ENCODE measurements around the gene SDCBP2. TPM values are rescaled to one million over a fixed set of nuclear protein-coding genes. Genes with fewer than 3 reads are reported as not detected.

The SDCBP2 gene
- total RNA-seq, 1 experiment from 2014 or later, result 1.9 TPM

DNA sequence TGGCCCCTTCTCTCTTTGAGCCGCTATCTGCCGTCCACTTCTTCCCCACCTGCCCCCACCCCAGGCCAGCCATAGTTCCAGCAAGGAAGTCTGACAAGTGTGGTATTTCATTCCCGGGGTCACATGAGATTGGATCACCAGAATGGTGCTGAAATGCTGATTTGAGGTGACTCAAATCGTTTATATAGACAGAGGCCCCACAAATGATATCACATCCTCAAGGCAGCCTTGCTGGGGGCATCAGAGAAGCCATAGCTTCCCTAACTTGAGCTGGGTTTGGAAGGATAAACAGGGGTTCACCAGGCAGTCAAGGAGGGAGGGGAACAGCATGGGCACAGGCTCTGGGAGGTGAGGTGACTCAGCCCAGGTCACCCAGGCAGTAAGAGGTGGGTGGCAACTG, 9.9 kb downstream of the SDCBP2 start:
- no peaks in the 10 kb centered on the region for H4K20me1 ChIP-seq (ENCODE audit: control insufficient read depth, insufficient read depth, insufficient read length)
- no peak overlapping the region for H2AFZ ChIP-seq (ENCODE audit: low read length)
- Mint-ChIP-seq H3K4me3 (no peak overlapping the region), H3K27ac (no peak overlapping the region), H3K27me3 (ENCODE audit: low read depth) (peaks cover 29% of the 10 kb centered on the region), H3K4me1 (no peaks in the 10 kb centered on the region), H3K9me3 (no peaks in the 10 kb centered on the region), H3K36me3 (ENCODE audit: insufficient read depth in 1 of 3, low read depth in 3 of 3) (no peaks in the 10 kb centered on the region)
- no peaks in the 10 kb centered on the region for H3K79me1 ChIP-seq (ENCODE audit: insufficient read depth, low read depth, low read length, poor library complexity, severe bottlenecking)
- no peak overlapping the region for H3T11ph ChIP-seq (ENCODE audit: low read length)
- H2BK5ac ChIP-seq (ENCODE audit: insufficient read length, low read length), result no peak overlapping the region
- H2BK15ac ChIP-seq (ENCODE audit: low read depth, low read length), result no peak overlapping the region
- H2BK12ac ChIP-seq (ENCODE audit: insufficient read length, low read depth, low read length), result no peak overlapping the region
- H2AK5ac ChIP-seq (ENCODE audit: insufficient read length, low read length), result no peak overlapping the region
- H2BK20ac ChIP-seq (ENCODE audit: low read depth, low read length, poor library complexity, severe bottlenecking), result no peak overlapping the region
- no peaks in the 10 kb centered on the region for H3K4me1 ChIP-seq (ENCODE audit: insufficient read depth, low read length)
- no peak overlapping the region for H4K8ac ChIP-seq (replicated peaks; ENCODE audit: insufficient read length, low read depth, low read length)
- no peak overlapping the region for H3K9ac ChIP-seq (ENCODE audit: extremely low read depth, insufficient read length, low read length)
- no peak overlapping the region for H2BK120ac ChIP-seq (ENCODE audit: low read depth, low read length, poor library complexity, severe bottlenecking)
- H3K4ac ChIP-seq (ENCODE audit: low read depth, low read length), result no peak overlapping the region
- H4K5ac ChIP-seq (ENCODE audit: insufficient read length, low read depth, low read length), result no peak overlapping the region
- no peak overlapping the region for H3K27ac ChIP-seq (ENCODE audit: insufficient read length, low read depth, low read length)
- H3K23ac ChIP-seq (ENCODE audit: insufficient read length, low read depth, low read length), result no peak overlapping the region
- no peaks in the 10 kb centered on the region for H3K9me3 ChIP-seq (ENCODE audit: control insufficient read depth, low read depth, low read length)
- no CpG with 5 or more reads among the region's 4 CpGs for WGBS (ENCODE audit: extremely low coverage, insufficient read length, low lambda C conversion rate)
- H3K79me2 ChIP-seq (ENCODE audit: insufficient read depth, low read length), result no peaks in the 10 kb centered on the region
- H3K56ac ChIP-seq (ENCODE audit: insufficient read length, low read depth, low read length), result no peak overlapping the region
- no peak overlapping the region for H3K14ac ChIP-seq (ENCODE audit: insufficient read depth, low read length)
- H3K18ac ChIP-seq (ENCODE audit: insufficient read length, low read depth, low read length), result no peak overlapping the region
- no peaks in the 10 kb centered on the region for H3K23me2 ChIP-seq (ENCODE audit: insufficient read length, low read depth, low read length, poor library complexity, severe bottlenecking)
- TF ChIP-seq CTCF (conservative IDR thresholded peaks at IDR 0.05), result no peak
- no peak for DNase-seq
- no peaks in the 10 kb centered on the region for H3K27me3 ChIP-seq (ENCODE audit: insufficient read depth, low read length)
- H3K4me2 ChIP-seq (ENCODE audit: insufficient read depth, insufficient read length, low read length), result no peak overlapping the region
- H4K91ac ChIP-seq (ENCODE audit: insufficient read length, low read depth, low read length), result no peak overlapping the region

Measured in H9 (cell line).